ENCODE results near the gene KCNN4. TPM values are rescaled to one million over a fixed set of nuclear protein-coding genes. Genes with fewer than 3 reads are reported as not detected.

The KCNN4 gene
- polyA plus RNA-seq, 1 of the 3 experiments (the other 2 are of a cell fraction) = 22.2 TPM

- Histone ChIP-seq H3K9me3 (no peaks in the 10 kb centered on the region), H3K27me3 (ENCODE audit: insufficient read depth) (no peaks in the 10 kb centered on the region), H3K4me1 (ENCODE audit: control insufficient read depth in 1 of 2, insufficient read depth in 2 of 2, low read depth in 1 of 2, low read length in 1 of 2) (peaks cover 0 to 44% of the 10 kb centered on the region in 2 experiments; a peak in 3 of 4 replicates), H3K9ac (no peak overlapping the region), H3F3A (replicated peaks; ENCODE audit: insufficient read depth) (peaks cover 51% of the 10 kb centered on the region), H4K20me1 (ENCODE audit: insufficient read depth) (no peaks in the 10 kb centered on the region), H3K4me2 (no peak overlapping the region), H3K36me3 (replicated peaks in 1 of 2; ENCODE audit: control insufficient read depth in 1 of 2, insufficient read depth in 2 of 2, low read length in 1 of 2) (no peaks in the 10 kb centered on the region), H3K27ac (ENCODE audit: low read depth in 2 of 2, low read length in 1 of 2) (peak overlapping the region; percentile 50 to 60; a peak in 3 of 4 replicates), H3K79me2 (ENCODE audit: insufficient read depth) (peaks cover 5% of the 10 kb centered on the region; the same call in 1 of the 2 replicates), H3K4me3 (ENCODE audit: low read depth in 2 of 2, low read length in 1 of 2) (no peak overlapping the region), H2AFZ (ENCODE audit: low read depth) (no peak overlapping the region), H3K9me2 (no peaks in the 10 kb centered on the region)
- no peak for TF ChIP-seq FOXJ3 (CRISPR knock-in tag; IDR thresholded peaks at IDR 0.05)
- TF ChIP-seq RFX5 (IDR thresholded peaks at IDR 0.05; ENCODE audit: low read length) = no peak
- TF ChIP-seq USF2 (IDR thresholded peaks at IDR 0.05; ENCODE audit: borderline replicate concordance, low read depth, low read length) = no peak
- TF ChIP-seq REST (IDR thresholded peaks at IDR 0.05; ENCODE audit: low read depth, low read length) = no peak
- peak; percentile 27; the same call in 1 of the 2 replicates for TF ChIP-seq NFIC (IDR thresholded peaks at IDR 0.05; ENCODE audit: borderline replicate concordance)
- no peak for TF ChIP-seq ELF1 (IDR thresholded peaks at IDR 0.05)
- TF ChIP-seq USF1 (IDR thresholded peaks at IDR 0.05; ENCODE audit: borderline replicate concordance, low read depth) = no peak
- no peak for TF ChIP-seq EP300 (IDR thresholded peaks at IDR 0.05; ENCODE audit: borderline replicate concordance in 1 of 2, low read depth in 1 of 2, low read length in 1 of 2)
- no peak for TF ChIP-seq PBX3 (IDR thresholded peaks at IDR 0.05)
- no peak for TF ChIP-seq POLR2AphosphoS5 (IDR thresholded peaks at IDR 0.05; ENCODE audit: low read depth, low read length)
- TF ChIP-seq MXI1 (IDR thresholded peaks at IDR 0.05; ENCODE audit: low read depth, low read length) = no peak
- no peak for TF ChIP-seq TCF12 (IDR thresholded peaks at IDR 0.05)
- TF ChIP-seq RCOR1 (IDR thresholded peaks at IDR 0.05; ENCODE audit: low read length) = no peak
- 0 out of 2 replicates have a peak, but pooled peaks have one; percentile 8 for TF ChIP-seq SMC3 (IDR thresholded peaks at IDR 0.05; ENCODE audit: low read depth, low read length)
- TF ChIP-seq RXRA (IDR thresholded peaks at IDR 0.05; ENCODE audit: borderline replicate concordance, low read depth) = peak; percentile 60; the same call in 1 of the 2 replicates
- no peak for TF ChIP-seq IRF3 (IDR thresholded peaks at IDR 0.05; ENCODE audit: low read depth, low read length)
- no peak for TF ChIP-seq ZBTB33 (IDR thresholded peaks at IDR 0.05; ENCODE audit: borderline replicate concordance, low read depth)
- TF ChIP-seq CTCF (IDR thresholded peaks at IDR 0.05) = peak; percentile 61
- TF ChIP-seq MEF2A (IDR thresholded peaks at IDR 0.05; ENCODE audit: borderline replicate concordance, low read depth) = no peak
- TF ChIP-seq FOSL2 (IDR thresholded peaks at IDR 0.05; ENCODE audit: borderline replicate concordance, low read depth) = peak; percentile 25; the same call in 1 of the 2 replicates
- no peak for TF ChIP-seq YY1 (IDR thresholded peaks at IDR 0.05; ENCODE audit: low read depth)
- TF ChIP-seq GABPA (IDR thresholded peaks at IDR 0.05; ENCODE audit: low read depth) = no peak
- TF ChIP-seq JUND (IDR thresholded peaks at IDR 0.05) = no peak
- ChIA-PET CTCF (interaction anchor here (1.0 to 2.6 kb wide), 4 partner anchors 10 to 25 kb away, joined by 3 to 14 read pairs (median 6); no protein-coding TSS in a partner anchor), POLR2A (no interaction called here)
- DNase-seq = no peak
- WGBS (ENCODE audit: low lambda C conversion rate) = 54% methylated on average over 5 of the region's 5 CpGs
Measured at GRCh38 chr19:43759515-43759914, 21.3 kb downstream of the KCNN4 start.

All from SK-N-SH (cell line).